ENCODE results near the gene TRPC5OS.

DNA sequence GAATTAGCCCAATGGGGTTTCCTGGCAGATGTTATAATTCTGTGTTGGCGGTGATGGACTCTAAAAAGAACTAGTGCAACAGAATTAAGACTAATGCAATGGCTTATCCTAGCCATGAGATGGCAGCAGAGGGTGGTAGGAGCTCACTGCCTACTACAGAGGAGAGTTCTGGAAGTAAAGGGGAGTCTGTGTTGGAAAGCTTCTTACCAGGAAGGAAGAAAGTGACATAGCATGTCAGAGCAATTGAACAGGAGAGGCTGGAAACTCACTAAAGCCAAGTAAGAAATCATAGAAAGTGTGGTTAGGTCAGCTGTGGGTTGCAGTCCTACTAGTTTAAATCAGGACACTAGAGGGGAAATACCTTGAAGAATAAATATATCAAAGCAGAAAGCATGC lies 6.3 kb upstream of the TRPC5OS start:
- TF ChIP-seq EP300 (IDR thresholded peaks at IDR 0.05) (no peak), CTCF (IDR thresholded peaks at IDR 0.05) (peak in 3 of 4 experiments; percentile 25 to 51 (median 44)), POLR2A (IDR thresholded peaks at IDR 0.05) (no peak), POLR2AphosphoS5 (IDR thresholded peaks at IDR 0.05) (no peak)

Measured in sigmoid colon (tissue), 4 donors.